GM12872 (cell line): ENCODE measurements around the gene ABCG4.

Experiments
- TF ChIP-seq, protein P1 (sequence below): IDR thresholded peaks from 3 replicates; pipeline ENCODE4 v1.5.1; 2011; ENCODE audit warnings: low read depth, mild to moderate bottlenecking, low read length, moderate library complexity; ENCODE audit not compliant: insufficient read depth

The ABCG4 gene

DNA sequence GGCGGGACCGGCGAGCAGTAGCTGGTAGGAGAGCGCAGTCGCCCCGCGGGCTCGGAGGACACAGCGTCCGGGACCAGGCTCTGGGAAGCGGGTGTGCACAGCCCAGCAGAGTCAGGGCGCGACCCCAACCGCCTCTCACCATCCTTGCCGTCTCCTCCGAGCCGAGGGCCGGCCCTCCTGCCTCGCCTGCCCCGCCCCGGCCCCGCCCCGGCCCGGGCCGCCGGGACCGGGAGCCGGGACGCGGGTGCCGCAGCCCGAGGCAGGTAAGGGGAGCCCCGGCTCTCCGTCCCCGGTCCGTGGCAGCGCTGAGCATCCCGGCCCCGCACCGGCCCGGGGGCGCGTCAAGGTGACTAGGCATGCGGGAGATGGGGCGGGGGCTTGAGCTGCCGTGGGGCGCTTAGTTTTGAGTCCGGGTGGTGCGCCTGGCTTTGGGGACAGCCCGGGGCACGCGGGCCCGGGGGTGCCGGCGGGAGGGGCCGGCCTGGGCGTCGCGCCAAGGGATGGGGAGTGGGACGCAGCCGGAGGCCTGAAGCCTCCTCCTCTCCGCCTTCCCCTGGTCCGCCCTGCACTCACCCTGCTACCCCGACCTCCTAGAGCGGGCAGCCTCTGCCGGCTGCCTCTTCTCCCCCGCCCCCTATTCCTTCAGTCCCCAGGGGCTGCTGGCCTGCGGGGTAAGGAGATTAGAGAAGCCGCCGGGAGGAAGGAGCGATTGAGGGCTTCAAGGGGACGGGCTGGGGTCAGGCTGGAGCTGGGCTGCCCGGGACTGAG is at the start of gene ABCG4:
TSS of gene ABCG4 (plus strand) at position 35 of the 768 bp plus-strand sequence. CDS start 914 bp downstream, outside the sequence.
- TF ChIP-seq, protein P1, sequence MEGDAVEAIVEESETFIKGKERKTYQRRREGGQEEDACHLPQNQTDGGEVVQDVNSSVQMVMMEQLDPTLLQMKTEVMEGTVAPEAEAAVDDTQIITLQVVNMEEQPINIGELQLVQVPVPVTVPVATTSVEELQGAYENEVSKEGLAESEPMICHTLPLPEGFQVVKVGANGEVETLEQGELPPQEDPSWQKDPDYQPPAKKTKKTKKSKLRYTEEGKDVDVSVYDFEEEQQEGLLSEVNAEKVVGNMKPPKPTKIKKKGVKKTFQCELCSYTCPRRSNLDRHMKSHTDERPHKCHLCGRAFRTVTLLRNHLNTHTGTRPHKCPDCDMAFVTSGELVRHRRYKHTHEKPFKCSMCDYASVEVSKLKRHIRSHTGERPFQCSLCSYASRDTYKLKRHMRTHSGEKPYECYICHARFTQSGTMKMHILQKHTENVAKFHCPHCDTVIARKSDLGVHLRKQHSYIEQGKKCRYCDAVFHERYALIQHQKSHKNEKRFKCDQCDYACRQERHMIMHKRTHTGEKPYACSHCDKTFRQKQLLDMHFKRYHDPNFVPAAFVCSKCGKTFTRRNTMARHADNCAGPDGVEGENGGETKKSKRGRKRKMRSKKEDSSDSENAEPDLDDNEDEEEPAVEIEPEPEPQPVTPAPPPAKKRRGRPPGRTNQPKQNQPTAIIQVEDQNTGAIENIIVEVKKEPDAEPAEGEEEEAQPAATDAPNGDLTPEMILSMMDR: no peak

GRCh38 chr11:119099711-119100110 is 49.1 kb upstream of the ABCG4 start:
- TF ChIP-seq, protein P1: no peak

GRCh38 chr11:119100246-119100970 is 48.4 kb upstream of the ABCG4 start:
- TF ChIP-seq, protein P1: peak; percentile 32; the same call in 1 of the 3 replicates

DNA sequence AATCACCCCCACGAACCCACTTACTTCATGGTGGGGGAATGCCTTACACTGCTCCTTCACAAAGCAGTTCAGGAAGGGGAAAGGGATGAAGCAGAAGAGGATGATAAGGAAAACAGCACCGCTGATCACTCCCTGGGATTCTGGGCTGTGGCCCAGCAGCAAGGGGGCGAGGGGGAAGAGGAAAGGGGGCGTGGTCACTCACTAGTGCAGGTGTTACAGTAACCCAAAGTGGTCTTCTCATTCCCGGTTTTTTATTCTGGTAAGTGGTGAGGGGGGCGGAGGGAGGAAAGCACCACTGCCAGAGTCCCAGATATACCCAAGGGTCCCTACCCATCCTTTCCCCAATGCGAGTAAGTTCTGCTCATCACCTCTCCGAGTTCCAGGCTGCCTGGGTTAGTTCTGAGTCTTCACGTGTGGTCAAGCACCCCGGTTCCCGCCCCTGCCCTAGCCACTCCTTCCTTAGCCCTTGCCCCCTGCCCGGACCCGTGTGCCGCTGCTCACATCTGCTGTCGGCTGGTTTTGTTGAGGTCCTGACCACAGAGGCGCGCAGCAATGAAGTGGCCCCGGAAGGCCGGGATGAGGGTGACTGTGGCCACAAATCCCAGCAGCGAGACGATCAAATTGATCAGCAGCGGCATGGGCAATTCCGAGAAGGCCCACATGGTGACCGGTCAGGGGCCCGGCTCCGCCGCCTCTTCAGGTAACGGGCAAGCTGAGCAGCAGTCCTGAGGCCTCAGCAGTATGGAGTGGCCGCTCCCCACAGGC is 47.7 kb upstream of the ABCG4 start:
- TF ChIP-seq, protein P1: 0 out of 3 replicates have a peak, but pooled peaks have one; percentile 30

GRCh38 chr11:119101759-119102423 is 47.0 kb upstream of the ABCG4 start, which contains the start of gene DPAGT1:
TSS of gene DPAGT1 (minus strand) at chr11:119101853. CDS start at chr11:119101655, 198 bp downstream.
- TF ChIP-seq, protein P1: no peak

DNA sequence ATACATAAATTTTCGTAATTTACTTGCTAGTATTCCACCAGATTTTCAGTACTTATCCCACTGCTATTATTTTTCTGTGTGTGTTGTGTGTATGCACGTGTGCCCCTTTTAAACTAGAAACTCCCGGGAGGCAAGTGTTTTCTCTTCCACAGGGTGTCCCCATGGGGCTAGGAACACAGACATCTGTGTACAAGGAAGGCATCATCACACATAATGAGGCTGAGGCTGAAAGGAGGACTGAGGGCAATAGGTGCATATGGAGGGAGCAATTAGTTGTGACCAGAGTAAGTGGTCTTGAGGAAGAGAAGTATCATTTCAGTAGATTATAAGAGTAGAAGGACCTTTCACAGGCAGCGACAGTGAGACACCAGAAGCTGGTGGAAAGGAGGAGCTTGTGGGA is 45.1 kb upstream of the ABCG4 start:
- TF ChIP-seq, protein P1: no peak
